GM19328 (cell line): Measurements from ENCODE around the gene ZMYND8.
"Not testable (repeated sequence)": the region's sequence is repeated elsewhere in the genome, so short reads cannot be mapped to it uniquely, and the experiment has no call there.

ENCODE experiments used
- ATAC-seq: cut with Tn5 transposase; IDR thresholded peaks from one replicate; pipeline ENCODE4 v1.9.1; 2021; ENCODE audit warnings: mild to moderate bottlenecking, moderate library complexity; ENCODE audit not compliant: unreplicated experiment

The ZMYND8 gene

DNA sequence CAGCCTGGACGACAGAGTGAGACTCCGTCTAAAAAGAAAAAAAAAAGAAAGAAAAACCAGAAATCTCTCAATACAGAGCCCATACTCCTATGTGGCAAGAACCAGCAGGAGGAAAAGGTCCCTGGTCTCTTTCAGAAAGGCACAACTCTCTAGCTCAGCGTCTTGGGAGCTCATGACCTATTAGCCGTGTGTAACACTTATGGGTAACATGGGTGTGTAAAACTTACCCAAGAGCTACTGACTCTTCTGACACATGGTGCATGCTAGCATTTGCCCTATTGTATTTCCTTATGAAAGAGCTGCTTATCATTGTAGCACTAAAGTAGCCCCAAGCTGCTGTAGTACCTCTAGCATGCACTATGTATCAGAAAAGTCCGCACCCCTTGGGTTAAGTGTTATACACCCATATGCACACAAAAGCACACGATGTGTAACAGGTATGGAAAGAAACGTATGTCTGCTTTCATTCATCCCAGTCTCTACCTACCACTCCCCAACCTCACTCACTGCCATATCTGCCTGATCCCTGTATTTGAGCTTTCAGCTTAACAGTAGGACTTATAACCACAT is 85.4 kb downstream of the ZMYND8 start:
- ATAC-seq, result no peak

DNA sequence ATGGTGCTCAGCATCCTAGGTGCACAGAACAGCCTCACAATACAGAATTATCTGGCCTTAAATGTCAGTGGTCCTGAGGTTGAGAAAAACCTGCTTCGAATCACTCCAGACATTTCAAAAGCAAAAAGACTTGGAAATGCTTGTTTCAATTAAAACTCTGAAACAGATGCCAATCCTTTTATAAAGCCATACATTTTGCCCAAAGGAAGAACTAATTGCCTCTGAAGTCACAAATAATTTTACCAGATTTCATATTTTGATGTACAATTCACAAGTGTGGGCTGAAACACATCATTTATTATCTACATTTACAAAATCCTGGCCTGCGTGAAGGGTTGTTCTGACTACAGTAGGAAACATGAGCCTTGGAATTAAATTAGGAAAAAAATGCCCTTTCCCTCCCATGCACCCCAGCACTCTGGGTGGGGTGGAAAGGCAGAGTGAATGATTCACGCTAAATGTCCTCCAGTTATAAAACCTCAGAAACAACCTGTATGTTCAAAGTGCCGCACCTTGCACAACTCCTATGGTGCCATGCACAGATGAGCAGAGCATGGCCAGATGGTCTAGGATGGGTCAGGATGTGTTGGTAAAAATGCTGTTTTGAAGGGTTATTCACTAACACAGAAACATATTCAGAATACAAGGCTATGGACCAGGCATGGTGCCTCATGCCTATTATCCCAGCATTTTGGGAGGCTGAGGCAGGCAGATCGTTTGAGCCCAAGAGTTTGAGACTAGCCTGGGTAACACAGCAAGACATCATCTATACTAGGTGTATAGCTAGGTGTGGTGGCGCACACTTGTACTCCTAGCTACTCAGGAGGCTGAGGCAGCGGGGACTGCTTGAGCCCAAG is 87.0 kb downstream of the ZMYND8 start:
- ATAC-seq, result no peak

DNA sequence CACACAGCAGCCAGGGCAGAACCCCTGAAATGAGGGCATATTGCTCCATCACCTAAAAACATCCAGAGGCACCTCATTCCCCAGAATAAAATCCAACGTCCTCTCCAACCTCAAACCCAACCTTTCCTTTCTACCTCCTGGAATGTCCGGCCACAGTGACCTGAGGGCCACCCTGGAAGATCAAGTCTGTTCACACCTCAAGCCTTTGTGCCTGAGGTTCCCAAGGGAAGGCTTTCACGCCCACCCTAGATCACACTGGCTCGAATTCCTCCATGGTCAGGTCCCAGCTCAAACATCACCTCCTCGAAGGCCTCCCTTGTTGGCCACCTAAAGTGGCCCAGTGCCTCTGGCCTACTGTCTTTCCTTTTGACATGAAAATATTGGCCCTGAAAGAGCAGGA is 88.9 kb downstream of the ZMYND8 start:
- ATAC-seq, result no peak

DNA sequence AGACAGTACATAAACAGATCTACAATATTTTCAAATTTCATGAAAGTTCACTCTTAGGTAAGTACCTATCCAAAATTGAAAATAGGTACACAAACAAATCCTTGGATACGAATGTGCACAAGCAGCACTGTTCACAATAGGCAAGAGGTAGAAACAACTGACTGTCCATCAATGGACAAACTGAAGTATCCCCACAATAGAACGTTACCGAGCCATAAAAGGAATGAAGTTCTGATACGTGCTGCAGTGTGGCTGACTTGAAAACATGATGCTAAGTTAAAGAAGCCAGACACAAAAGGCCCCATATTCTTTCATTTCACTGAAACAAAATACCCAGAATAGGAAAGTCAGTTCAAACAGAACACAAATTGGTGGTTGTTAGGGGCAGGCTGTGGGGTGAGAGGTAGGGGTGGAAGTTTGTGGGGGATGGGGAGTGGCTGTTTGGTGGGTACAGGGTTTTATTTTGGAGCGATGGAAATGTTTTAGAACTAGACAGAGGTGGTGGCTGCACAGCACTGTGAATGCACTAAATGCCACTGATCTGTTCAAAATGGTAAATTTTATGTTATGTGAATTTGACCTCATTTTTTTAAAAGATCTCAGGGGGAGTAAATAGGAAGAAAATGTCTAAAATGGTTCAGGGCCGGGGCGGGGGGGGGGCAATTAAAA is 89.5 kb downstream of the ZMYND8 start:
- no peak for ATAC-seq

DNA sequence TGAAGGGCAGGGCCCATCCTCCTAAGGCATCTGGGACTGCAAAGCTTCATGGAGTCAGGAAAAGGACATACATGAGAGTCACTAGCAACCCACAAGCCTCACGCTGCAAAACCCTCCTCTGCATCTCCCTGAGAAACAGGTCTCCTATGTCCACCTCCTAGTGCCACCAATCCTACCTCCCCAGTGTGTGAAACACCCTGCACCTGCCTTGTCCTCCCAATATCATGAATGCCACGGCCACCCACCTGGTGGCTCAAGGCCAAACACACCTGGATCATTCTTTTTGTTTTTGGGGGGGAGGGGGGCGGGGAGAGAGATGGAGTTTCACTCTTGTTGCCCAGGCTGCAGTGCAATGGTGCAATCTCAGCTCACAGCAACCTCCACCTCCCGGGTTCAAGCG is 90.5 kb downstream of the ZMYND8 start:
- no peak for ATAC-seq

DNA sequence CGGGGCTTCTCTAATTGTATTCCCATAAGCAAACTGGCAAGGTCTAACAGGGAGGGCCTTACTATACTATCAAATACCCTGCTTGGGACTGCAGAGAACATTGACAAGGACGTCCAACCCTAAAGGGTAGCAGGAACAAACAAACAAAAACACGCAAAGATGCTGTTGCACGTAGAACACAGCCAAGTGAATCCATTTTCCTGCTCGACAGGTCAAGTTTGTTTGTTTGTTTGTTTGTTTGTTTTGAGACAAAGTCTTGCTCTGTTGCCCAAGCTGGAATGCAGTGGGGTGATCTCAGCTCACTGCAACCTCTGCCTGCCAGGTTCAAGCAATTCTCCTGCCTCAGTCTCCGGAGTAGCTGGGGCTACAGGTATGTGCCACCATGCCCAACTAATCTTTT is 91.3 kb downstream of the ZMYND8 start:
- no peak for ATAC-seq

DNA sequence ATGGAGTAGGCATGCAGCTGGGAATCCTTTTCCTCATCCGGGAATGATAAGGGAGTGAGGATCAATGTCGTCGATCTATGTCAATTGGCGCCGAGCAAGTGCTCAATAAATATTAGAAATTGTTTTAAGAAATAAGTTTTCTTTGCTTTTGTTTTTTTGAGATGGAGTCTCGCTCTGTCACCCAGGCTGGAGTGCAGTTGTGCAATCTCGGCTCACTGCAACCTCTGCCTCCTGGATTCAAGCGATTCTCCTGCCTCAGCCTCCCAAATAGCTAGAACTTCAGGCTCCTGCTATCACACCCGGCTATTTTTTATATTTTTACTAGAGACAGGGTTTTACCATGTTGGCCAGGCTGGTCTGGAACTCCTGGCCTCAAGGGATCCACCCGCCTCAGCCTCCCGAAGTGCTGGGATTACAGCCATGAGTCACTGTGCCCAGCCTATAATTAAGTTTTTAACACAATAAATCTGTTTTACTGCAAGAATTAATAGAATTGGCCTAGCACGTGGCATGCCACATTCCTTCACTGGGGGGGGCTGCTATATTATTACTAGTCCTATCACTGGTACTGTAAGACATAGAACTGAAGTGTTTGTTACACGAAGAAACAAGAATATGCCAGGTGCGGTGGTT is 92.2 kb downstream of the ZMYND8 start:
- ATAC-seq, result not testable (repeated sequence)

DNA sequence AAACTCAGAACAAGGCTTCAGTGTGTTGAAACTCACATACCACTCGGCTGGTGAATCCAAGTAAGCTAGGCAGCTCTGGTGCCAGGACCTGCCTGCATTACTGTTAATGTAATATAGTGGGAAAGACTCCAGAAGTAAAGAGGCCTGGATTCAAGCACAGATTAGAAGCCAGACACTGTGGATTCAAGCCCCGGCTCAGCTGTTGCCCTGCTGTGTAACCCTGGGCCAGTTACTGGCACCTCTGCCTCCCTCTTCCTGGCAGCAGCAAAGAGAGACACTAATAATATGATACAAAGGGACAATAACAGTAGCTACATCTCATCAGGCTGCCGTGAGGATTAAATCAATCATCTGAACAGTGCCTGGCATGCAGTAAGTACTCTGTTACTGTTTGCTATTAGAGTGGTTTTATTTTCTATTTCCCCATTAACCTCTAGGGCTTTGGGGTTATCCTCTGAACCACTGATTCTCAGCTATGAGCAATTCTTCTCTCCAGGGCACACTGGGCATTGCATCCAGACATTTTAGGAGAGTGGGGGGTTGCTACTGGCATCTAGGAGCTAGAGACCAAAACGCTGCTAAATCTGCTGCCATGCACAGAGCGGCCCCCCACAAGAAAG is 92.9 kb downstream of the ZMYND8 start:
- ATAC-seq, result no peak

DNA sequence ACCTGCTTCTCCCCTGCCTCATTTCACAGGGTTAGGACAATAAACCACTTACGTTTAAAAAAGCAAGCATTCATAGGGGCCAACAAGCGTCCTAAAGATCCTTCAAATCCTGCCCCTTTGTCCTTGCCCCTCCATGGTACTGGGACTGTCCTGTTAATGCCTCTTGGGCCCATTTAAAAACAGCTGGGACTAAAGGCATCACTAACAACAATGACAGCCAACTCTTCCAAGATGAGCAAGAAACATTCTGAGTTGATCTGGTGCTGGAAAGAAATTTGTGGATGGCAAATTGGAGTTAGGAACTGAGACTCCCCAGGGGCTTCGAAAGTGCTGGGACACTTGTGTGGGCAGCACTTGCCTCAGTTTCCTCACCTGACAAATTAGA is 93.4 kb downstream of the ZMYND8 start:
- no peak for ATAC-seq

DNA sequence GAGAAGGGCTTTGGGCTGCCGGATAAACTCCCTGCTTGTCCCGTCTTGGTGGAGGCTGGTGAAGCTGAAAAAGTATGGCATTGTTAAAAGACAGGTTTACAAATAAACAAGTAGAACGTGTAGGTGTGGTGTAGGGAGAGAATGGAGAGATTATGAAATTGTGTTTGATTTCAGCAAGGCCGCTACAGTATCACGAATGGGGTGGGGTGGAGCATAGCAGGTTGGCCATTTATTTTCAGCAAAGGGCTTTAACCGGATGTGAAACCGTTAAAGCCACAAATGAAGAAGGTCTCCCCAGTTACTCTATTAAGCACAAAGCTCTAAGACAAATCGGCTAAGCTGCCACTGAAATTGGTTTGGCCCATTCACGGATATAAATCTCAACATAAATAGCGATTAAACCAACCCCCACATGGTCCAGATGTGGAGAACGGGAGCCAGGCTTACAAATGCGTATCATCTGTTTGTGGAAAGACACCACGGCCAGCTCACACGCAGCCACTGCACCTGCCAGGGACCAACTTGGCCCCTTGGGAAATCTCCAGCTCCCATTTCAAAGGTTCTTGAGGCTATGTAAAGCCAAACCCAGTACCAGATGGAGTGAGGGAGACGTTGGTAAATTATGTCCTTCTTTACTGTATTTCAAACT is 94.0 kb downstream of the ZMYND8 start:
- ATAC-seq, result no peak

DNA sequence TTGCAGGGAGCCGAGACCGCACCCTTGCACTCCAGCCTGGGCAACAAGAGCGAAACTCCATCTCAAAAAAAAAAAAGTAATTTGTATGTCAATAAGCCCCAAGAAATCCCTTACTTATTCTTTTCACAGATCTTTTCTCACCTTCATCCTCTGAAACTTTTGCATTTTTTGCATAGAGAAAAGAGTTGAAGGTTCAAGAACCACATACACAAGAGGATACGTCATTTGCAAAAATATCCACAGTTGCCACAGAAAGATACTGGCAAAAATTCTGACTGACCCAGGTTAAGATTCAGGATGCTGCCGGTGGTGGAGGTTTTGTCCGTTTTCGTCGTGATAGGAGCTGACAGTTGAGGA is 94.5 kb downstream of the ZMYND8 start:
- ATAC-seq, result no peak

DNA sequence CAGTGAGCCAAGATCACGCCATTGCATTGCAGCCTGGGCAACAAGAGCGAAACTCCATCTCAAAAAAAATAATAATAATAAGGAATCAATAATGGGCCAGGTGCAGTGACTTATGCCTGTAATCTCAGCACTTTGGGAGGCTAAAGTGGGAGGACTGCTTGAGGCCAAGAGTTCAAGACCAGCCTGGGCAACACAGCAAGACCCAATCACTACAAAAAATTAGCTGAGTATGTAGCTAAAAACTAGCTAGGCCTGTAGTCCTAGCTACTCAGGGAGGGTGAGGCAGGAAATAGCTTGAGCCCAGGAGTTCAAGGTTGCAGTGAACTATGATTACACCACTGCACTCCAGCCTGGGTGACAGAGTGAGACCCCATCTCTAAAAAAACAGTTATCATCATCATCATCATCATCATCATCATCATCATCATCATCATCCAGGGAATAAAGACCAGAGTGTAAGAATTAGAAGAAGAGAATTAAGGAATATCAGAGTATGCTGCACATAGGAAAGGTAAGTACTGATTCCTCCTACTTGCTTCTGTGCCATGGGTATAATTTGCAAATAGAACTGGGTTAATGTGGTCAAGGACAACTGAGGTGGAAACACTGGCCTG is 95.2 kb downstream of the ZMYND8 start:
- ATAC-seq, result not testable (repeated sequence)

DNA sequence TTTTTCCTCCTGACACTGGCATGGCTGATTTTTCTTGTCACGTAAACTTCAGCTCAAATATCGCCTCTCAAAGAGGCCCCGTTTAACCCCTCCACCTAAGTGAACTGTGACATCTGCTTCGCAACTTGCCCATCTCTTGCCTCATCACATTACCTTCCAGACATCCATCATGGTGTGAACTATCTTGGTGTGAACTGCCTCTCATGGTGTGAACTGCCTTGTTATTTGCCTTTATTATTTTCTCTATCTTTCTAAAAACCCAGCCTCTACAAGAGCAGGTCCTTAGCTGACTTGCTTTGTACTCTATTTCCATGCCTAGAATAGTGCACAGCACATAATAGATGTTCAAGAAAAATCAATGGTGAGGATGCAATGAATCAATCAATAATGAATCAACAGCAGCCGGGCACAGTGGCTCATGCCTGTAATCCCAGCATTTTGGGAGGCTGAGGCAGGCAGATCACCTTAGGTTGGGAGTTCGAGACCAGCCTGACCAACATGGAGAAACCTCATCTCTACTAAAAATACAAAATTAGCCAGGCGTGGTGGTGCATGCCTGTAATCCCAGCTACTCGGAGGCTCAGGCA is 95.9 kb downstream of the ZMYND8 start:
- not testable (repeated sequence) for ATAC-seq

DNA sequence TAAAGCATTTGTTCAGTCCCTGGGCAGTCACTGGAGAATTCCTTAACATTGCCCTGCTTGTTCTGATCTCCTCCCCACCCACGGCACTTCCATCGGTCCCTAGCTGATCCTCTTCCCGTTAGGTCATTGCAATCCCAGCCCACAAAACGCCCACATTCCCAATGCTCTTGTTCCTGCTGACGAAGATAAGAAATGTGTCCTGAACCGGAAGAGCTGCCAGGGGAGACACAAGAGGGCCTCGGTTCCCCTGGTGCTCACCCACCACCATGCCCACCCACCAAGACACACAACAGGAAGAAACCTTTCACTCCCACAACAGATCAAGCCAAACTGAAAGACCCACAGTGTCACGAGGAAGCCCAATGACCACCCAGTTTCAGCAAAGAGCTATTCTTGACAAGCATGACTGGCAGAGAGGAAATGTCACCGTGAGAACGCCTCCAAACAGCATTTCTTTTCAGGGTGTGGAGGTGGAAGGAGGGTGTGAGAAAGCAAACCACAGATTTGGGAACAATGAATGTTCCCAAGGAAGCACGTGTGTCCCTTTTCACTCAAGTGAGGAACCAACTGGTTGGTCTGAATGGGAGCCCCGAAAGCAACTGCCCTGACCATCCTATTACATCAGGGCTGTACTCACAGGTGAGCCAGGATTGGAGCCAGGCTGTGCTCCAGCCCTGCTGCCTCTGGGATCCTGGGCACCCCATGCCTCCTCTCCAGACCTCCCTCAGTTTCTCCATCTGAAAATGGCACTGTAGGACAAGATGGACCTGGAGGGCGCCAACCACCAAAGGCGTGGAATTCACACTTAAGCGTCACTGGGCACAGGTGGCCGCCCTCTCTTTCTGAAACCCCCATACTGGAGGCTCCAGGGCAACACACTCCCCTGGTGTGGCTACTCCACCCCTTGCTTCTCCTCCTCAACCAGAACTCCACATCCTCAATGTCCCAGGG is 97.5 kb downstream of the ZMYND8 start:
- no peak for ATAC-seq

DNA sequence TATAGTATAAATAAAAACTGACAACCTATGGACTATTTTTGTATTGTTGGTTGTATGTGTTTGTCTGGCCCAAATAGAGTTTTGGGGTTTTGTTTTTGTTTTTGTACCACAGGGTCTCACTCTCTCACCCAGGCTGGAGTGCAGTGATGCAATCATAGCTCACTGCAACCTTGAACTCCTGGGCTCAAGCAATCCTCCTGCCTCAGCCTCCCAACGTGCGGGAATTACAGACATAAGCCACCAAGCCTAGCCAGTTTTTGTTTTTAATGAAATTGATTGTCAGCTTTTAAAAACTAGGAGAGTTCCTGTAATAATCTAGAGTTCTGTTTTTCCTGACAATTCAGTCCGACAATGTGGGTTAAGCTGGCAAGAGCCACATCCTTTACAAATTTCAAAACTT is 98.7 kb downstream of the ZMYND8 start:
- no peak for ATAC-seq

DNA sequence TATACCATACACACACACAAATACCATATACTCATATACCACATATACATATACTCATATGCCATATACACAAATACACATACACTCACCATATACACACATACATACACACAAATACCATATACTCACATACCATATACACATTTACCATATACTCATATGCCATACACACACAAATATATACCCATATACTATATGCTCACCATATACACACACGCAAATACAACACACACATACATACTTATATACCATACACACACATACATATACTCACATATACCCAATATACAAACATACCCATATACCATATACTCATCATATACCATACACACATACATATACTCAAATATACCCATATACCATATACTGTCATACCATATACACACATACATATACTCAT is 99.2 kb downstream of the ZMYND8 start:
- no peak for ATAC-seq

DNA sequence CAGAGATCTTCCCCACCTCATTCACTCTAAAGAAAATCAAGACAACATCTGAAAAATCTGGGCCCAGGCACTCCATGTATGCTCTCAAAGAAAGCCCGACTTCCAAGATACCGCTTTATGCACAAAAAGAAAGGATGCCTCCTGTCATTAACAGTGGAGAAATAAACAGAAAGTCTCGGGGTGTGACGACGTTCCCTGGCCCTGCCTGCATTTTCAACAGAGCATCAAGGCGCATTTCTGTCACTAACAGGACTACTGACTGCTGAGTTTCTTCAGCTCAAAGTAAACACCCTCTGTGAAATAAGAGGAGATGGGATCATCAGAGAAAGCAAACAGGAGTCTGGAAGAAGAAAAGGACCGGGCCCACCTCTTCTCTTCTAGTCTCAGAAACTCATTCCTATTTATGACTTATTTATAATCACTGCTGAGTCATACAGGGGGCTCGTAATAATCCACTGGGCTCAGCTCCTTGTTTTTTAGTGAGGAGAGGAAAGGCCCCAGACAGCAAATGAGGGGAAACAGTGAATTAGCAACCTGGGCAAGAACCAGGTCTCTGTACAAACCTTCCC is 99.7 kb downstream of the ZMYND8 start:
- no peak for ATAC-seq

DNA sequence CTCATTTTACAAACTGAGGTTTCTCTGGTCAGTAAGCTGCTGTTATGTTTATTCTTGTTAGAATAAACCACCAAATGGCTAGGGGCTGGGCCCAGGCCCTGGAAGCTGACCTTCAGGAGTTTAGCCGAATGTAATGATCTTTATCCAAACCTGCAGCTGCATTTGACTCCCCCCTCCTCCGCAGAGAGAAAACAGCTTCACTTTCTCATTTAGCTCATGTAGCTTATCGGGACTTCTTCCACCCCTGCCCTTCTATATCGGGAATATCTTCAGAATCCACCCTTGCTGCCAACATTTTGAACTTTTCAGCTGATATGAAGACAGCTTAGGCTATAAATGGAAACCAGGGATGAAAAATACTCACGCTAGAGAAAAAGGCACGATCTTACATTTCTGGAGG is 102.6 kb downstream of the ZMYND8 start:
- no peak for ATAC-seq

DNA sequence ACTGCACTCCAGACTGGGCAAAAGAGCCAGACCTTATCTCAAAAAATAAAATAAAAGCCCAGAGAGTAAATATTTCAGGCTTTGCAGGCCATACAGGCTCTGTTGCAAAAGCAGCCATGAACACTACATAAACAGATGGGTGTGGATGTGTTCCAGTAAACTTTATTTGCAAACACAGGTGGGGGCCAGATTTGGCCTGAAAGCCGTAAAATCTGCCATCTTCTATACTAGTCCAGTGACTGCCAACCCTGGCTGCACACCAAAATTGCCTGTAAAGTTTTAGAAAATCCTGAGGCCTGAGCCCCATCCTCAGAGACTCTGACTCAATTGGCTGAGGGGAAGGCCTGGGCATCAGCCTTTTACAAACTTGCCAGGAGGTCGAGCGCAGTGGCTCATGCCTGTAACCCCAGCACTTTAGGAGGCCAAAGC is 103.6 kb downstream of the ZMYND8 start:
- no peak for ATAC-seq
